Measurements from ENCODE around the gene FEZ2.

DNA sequence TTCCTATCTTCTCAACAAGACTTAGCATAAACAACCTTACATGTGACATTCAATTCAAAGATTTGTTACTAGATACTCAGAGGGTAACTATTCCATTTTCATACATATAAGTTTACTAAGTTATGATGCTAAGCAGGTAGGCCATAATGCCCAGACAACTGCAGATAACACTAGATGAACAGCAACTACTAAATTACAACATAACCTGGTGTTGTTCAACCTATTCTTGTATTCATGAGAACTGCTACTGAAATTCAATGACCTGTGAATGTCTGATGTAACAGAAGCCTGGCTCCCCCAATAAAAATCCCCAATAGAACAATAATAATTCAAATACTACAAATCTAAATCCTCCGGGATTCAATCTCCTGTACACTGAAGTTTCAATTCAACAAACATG, 24.8 kb downstream of the FEZ2 start:
- no peak for TF ChIP-seq POLR2A (IDR thresholded peaks at IDR 0.05; ENCODE audit: extremely low read depth, insufficient read length)
- TF ChIP-seq CTCF (IDR thresholded peaks at IDR 0.05; ENCODE audit: low read depth, low read length): no peak
- TF ChIP-seq MYC (IDR thresholded peaks at IDR 0.05; ENCODE audit: low read depth, low read length): no peak

Measured in NB4 (cell line).